H1 (cell line): ENCODE results near the gene MPZ. TPM values are rescaled to one million over a fixed set of nuclear protein-coding genes. Genes with fewer than 3 reads are reported as not detected.

Experiments
- BACH1 ChIP-seq: IDR thresholded peaks from 2 replicates; pipeline ENCODE4 v1.6.1; 2012; ENCODE audit warnings: low read length, improper control_type of control experiment
- BRCA1 ChIP-seq: IDR thresholded peaks from 2 replicates; pipeline ENCODE4 v1.6.1; 2012; ENCODE audit warnings: low read depth, low read length, improper control_type of control experiment
- CREB1 ChIP-seq: IDR thresholded peaks from 2 replicates; pipeline ENCODE4 v1.6.1; 2012; ENCODE audit warnings: inconsistent platforms
- CTBP2 ChIP-seq: IDR thresholded peaks from 2 replicates; pipeline ENCODE4 v1.7.0; 2011; ENCODE audit warnings: borderline replicate concordance, mild to moderate bottlenecking, moderate library complexity, mixed read lengths, low read length; ENCODE audit not compliant: insufficient read depth, insufficient read length
- E2F6 ChIP-seq: IDR thresholded peaks from 2 replicates; pipeline ENCODE4 v1.6.1; 2012; ENCODE audit warnings: inconsistent platforms
- EP300 ChIP-seq, 2 experiments: IDR thresholded peaks; 1 replicate in 1 of 2; 2 replicates in 1 of 2; pipeline ENCODE4 v1.6.1; 2011 to 2012; ENCODE audit warnings: low read depth in 2 of 2, low read length in 2 of 2, mild to moderate bottlenecking in 2 of 2, borderline replicate concordance in 1 of 2, inconsistent platforms in 1 of 2, moderate library complexity in 1 of 2
- GTF2F1 ChIP-seq: IDR thresholded peaks from 2 replicates; pipeline ENCODE4 v1.6.1; 2012; ENCODE audit warnings: low read depth, low read length, improper control_type of control experiment, borderline replicate concordance
- JUND ChIP-seq: IDR thresholded peaks from 2 replicates; pipeline ENCODE4 v1.6.1; 2011; ENCODE audit warnings: mild to moderate bottlenecking, improper control_type of control experiment, low read length
- NANOG ChIP-seq: IDR thresholded peaks from 2 replicates; pipeline ENCODE4 v1.6.1; 2011; ENCODE audit warnings: low read length, low read depth, mild to moderate bottlenecking, inconsistent platforms; ENCODE audit not compliant: insufficient read depth, poor library complexity, severe bottlenecking
- POLR2A ChIP-seq, 2 experiments: IDR thresholded peaks; 1 replicate in 1 of 2; 2 replicates in 1 of 2; pipeline ENCODE4 v1.6.1; 2011; ENCODE audit warnings: low read depth in 2 of 2, low read length in 2 of 2, mild to moderate bottlenecking in 2 of 2; ENCODE audit errors: control extremely low read depth in 1 of 2
- POU5F1 ChIP-seq: IDR thresholded peaks from 2 replicates; pipeline ENCODE4 v1.6.1; 2011; ENCODE audit warnings: low read depth, mild to moderate bottlenecking, low read length, moderate library complexity
- RAD21 ChIP-seq, 2 experiments: IDR thresholded peaks in 1 of 2; conservative IDR thresholded peaks in 1 of 2; 2 replicates each; pipeline ENCODE4 v1.6.1; 2011; ENCODE audit warnings: low read depth in 2 of 2, low read length in 2 of 2, improper control_type of control experiment in 1 of 2, inconsistent platforms in 1 of 2, mild to moderate bottlenecking in 1 of 2, moderate library complexity in 1 of 2
- RNF2 ChIP-seq: fragments of 200-900, 300-1000 bp; sonication (generic); IDR thresholded peaks from 2 replicates; pipeline ENCODE4 v1.7.1; 2016; ENCODE audit warnings: borderline replicate concordance, low read depth, mild to moderate bottlenecking, antibody characterized with exemption, low read length; ENCODE audit not compliant: poor library complexity, severe bottlenecking; ENCODE audit errors: missing control alignments
- RXRA ChIP-seq: IDR thresholded peaks from 2 replicates; pipeline ENCODE4 v1.6.1; 2011; ENCODE audit warnings: low read depth, mild to moderate bottlenecking, low read length, moderate library complexity; ENCODE audit not compliant: insufficient read depth
- SIX5 ChIP-seq: IDR thresholded peaks from 2 replicates; pipeline ENCODE4 v1.6.1; 2011; ENCODE audit warnings: mild to moderate bottlenecking, low read depth, low read length
- SP4 ChIP-seq: IDR thresholded peaks from 2 replicates; pipeline ENCODE4 v1.6.1; 2012; ENCODE audit warnings: low read length, inconsistent platforms
- SRF ChIP-seq: IDR thresholded peaks from 2 replicates; pipeline ENCODE4 v1.6.1; 2011; ENCODE audit warnings: mild to moderate bottlenecking, low read depth, low read length, moderate library complexity
- TEAD4 ChIP-seq: IDR thresholded peaks from 2 replicates; pipeline ENCODE4 v1.6.1; 2012; ENCODE audit warnings: low read depth, low read length, inconsistent platforms, mixed read lengths
- polyA plus RNA-seq, 7 experiments: library from polyadenylated mRNA; depleted of rRNA in 3 of 7; stranded (reverse) in 5 of 7; unstranded in 2 of 7; fragments of >200 nt in 5 of 7; fragments of 200-250 nt in 2 of 7; gene quantifications; 1 replicate in 5 of 7; 2 replicates in 1 of 7; 4 replicates in 1 of 7; pipeline versions ENCODE4 v1.2.1 to v1.2.3, GENCODE V29; 2011 to 2013; ENCODE audit warnings: missing spikeins in 2 of 7, mixed read lengths in 2 of 7
- total RNA-seq: library from RNA; stranded (reverse); fragmentation: NEBNext Ultra II Directional; extraction: Animal tissue kit (Norgen Biotek cat#: 25700); gene quantifications from 2 replicates; pipeline ENCODE4 v1.2.1, GENCODE V29; 2021
- TF ChIP-seq, protein P1 (sequence below), 3 experiments: IDR thresholded peaks; 1 replicate in 2 of 3; 2 replicates in 1 of 3; pipeline versions ENCODE4 v1.5.1 to v1.6.1; 2011; ENCODE audit warnings: low read length in 3 of 3, mild to moderate bottlenecking in 3 of 3, inconsistent platforms in 2 of 3, low read depth in 1 of 3, moderate library complexity in 1 of 3; ENCODE audit not compliant: insufficient read depth in 1 of 3; ENCODE audit errors: control extremely low read depth in 1 of 3

MPZ gene
- total and polyA plus RNA-seq, 2 of the 8 experiments (the other 6 are each of a cell fraction or from before 2014, with no cell fraction given): 4.1 to 5.1 TPM

GRCh38 chr1:161258439-161259344 is 51.1 kb downstream of the MPZ start, which contains the start of gene PCP4L1 (continued):
- no peak for TF ChIP-seq CREB1
- TF ChIP-seq BRCA1: no peak
- TF ChIP-seq TEAD4: no peak
- TF ChIP-seq POLR2A (IDR thresholded peaks at IDR 0.05; ENCODE audit: control extremely low read depth in 1 of 2, low read depth in 2 of 2, low read length in 2 of 2): peak in 1 of 2 experiments; percentile 82; a peak in 2 of 3 replicates
- no peak for TF ChIP-seq RNF2
- no peak for TF ChIP-seq CTBP2
- no peak for TF ChIP-seq RXRA
- no peak for TF ChIP-seq BACH1
- TF ChIP-seq SRF: no peak
- TF ChIP-seq NANOG: no peak
- TF ChIP-seq GTF2F1: no peak
- TF ChIP-seq SP4: no peak
- TF ChIP-seq POU5F1: no peak
- TF ChIP-seq SIX5: no peak
- TF ChIP-seq E2F6: peak; percentile 65
- TF ChIP-seq RAD21 (IDR thresholded peaks at IDR 0.05 in 1 of 2, conservative IDR thresholded peaks at IDR 0.05 in 1 of 2; ENCODE audit: low read depth in 2 of 2, low read length in 2 of 2): no peak
- TF ChIP-seq JUND: no peak
- TF ChIP-seq EP300 (IDR thresholded peaks at IDR 0.05; ENCODE audit: borderline replicate concordance in 1 of 2, low read depth in 2 of 2, low read length in 2 of 2): no peak
- TF ChIP-seq, protein P1, sequence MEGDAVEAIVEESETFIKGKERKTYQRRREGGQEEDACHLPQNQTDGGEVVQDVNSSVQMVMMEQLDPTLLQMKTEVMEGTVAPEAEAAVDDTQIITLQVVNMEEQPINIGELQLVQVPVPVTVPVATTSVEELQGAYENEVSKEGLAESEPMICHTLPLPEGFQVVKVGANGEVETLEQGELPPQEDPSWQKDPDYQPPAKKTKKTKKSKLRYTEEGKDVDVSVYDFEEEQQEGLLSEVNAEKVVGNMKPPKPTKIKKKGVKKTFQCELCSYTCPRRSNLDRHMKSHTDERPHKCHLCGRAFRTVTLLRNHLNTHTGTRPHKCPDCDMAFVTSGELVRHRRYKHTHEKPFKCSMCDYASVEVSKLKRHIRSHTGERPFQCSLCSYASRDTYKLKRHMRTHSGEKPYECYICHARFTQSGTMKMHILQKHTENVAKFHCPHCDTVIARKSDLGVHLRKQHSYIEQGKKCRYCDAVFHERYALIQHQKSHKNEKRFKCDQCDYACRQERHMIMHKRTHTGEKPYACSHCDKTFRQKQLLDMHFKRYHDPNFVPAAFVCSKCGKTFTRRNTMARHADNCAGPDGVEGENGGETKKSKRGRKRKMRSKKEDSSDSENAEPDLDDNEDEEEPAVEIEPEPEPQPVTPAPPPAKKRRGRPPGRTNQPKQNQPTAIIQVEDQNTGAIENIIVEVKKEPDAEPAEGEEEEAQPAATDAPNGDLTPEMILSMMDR (IDR thresholded peaks at IDR 0.05; ENCODE audit: control extremely low read depth in 1 of 3, insufficient read depth in 1 of 3, low read depth in 1 of 3, low read length in 3 of 3): no peak
